D721Med (cell line): ENCODE data around the gene KLK1.

Source experiments
- DNase-seq: peaks from one replicate; pipeline ENCODE4 v3.0.0; 2011; ENCODE audit warnings: low spot score; ENCODE audit not compliant: insufficient read length
- FAIRE-seq: peaks from 2 replicates; lab custom pipeline; 2011; peaks lifted over from hg19 to GRCh38; lab: Jason Lieb, UNC
- TF ChIP-seq, protein P1 (sequence below): IDR thresholded peaks from 2 replicates; pipeline ENCODE4 v1.5.1; 2012; ENCODE audit warnings: mild to moderate bottlenecking, control low read depth; ENCODE audit not compliant: insufficient read depth; ENCODE audit errors: missing control alignments

KLK1 gene

DNA sequence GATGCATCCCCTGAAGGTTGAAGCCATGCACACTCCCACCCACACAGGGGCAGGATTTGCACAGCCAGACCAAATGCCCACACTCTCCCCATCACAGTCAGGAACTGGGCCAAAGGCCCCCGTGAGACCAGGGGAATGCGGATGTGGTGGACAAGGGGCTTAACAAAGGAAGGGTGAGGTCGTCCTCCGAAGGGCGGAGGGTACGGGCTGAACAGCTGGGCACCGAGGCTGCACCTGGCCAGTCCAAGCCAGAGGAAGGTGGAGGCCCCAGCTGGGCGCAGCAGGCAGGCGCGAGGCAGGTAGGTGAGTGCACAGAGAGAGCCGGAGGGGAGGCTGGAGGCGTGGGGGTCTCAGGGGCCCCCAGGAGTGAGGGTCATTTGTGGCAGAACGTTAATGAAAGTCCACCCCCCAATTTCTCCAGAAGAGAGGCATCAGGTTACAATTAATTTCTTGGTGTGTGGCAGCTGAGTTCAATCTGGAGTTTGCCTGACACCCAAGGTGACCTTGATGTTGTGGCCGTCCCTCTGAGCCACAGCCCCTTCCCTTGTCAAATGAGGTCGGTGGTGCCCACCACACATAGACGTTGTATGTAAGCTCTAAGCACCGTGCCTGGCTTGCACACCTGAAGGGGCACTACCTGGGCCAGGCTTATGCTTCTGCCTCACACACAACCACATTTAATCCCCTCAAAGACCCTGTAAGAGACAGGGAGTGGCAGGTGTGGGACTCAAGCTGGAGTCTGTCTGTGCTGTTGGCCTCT, 6.9 kb upstream of the KLK1 start:
- peak; percentile 8 for DNase-seq
- no peak for FAIRE-seq

GRCh38 chr19:50829801-50830200, 6.2 kb upstream of the KLK1 start:
- FAIRE-seq = no peak
- TF ChIP-seq, protein P1, sequence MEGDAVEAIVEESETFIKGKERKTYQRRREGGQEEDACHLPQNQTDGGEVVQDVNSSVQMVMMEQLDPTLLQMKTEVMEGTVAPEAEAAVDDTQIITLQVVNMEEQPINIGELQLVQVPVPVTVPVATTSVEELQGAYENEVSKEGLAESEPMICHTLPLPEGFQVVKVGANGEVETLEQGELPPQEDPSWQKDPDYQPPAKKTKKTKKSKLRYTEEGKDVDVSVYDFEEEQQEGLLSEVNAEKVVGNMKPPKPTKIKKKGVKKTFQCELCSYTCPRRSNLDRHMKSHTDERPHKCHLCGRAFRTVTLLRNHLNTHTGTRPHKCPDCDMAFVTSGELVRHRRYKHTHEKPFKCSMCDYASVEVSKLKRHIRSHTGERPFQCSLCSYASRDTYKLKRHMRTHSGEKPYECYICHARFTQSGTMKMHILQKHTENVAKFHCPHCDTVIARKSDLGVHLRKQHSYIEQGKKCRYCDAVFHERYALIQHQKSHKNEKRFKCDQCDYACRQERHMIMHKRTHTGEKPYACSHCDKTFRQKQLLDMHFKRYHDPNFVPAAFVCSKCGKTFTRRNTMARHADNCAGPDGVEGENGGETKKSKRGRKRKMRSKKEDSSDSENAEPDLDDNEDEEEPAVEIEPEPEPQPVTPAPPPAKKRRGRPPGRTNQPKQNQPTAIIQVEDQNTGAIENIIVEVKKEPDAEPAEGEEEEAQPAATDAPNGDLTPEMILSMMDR = no peak

More for the DNA sequence above, 6.9 kb upstream of the KLK1 start:
- TF ChIP-seq, protein P1 = no peak

GRCh38 chr19:50827476-50827875, 3.9 kb upstream of the KLK1 start:
- no peak for DNase-seq
- TF ChIP-seq, protein P1 = no peak
- FAIRE-seq = no peak

More at GRCh38 chr19:50829801-50830200, 6.2 kb upstream of the KLK1 start:
- peak; percentile 5 for DNase-seq

DNA sequence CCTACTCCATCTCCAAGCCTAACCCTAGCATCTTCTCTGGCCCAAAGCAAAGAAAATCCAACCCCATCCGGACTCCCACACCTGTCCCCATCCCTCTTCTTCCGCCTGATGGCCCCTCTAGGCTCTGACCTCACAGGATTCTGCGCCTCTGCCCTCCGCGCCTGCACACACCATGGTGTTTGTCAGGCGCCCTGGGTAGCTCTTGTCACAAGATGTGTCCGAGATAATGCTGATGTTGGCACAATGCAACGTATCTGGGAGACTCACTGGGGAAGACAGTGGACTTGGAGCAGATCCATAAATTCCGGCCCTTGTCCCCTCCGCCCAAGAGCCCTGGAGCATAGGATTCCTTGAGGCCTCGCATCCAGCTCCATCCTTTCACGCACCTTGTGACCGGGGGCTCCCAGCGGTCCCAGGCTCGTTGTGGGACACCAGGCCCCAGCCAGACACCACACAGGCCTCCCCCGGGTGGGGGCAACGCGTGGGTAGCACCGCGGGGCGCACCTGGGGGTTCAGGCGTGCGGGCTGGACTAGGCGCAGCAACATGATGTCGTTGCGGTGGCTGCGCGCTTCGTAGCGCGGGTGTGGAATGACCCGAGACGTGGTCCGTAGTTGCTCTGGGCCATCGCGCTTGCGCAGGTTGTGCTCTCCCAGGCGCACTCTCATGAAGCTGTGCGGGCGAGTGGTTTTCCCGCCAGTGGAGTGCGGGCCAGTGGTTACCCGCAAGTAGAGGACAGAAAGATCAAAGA, 3.1 kb upstream of the KLK1 start:
- no peak for FAIRE-seq
- TF ChIP-seq, protein P1 = no peak

GRCh38 chr19:50822661-50823208, 852 bp downstream of the KLK1 start:
- TF ChIP-seq, protein P1 = no peak
- DNase-seq (peak; percentile 13), FAIRE-seq (no peak)

More for the DNA sequence above, 3.1 kb upstream of the KLK1 start:
- DNase-seq = peak; percentile 6

DNA sequence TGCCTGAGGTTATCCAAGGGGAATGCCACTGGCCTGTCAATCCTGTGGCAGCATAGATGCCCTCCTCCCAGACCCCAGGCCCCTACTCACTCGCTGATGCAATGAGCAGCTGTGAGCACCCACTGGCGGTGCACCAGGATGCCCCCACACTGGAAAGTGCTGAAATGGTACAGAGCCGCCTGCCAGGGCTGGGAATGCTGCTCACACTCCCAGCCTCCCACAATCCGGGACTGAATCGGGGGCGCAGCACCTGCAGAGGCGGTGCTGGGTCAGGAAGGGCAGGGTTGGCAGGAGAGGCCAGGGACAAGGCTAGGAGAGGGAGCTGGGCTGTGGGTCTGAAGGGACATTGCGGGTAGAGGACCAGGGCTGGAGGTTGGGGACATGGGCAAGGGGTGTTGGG, 2.0 kb downstream of the KLK1 start:
- DNase-seq (no peak), FAIRE-seq (no peak)
- TF ChIP-seq, protein P1 = no peak
